GM23248 (cell line): ENCODE data around the gene UST.

Experiments
- EZH2 ChIP-seq: fragments of 200-600 bp; sonication (generic); IDR thresholded peaks from 2 replicates; pipeline ENCODE4 v1.6.1; 2018; ENCODE audit warnings: antibody characterized with exemption, mild to moderate bottlenecking; ENCODE audit not compliant: insufficient read depth, poor library complexity, severe bottlenecking
- EZH2phosphoT487 ChIP-seq: fragments of 200-600 bp; sonication (generic); IDR thresholded peaks from 2 replicates; pipeline ENCODE4 v1.6.1; 2018; ENCODE audit warnings: antibody characterized with exemption, moderate library complexity, mild to moderate bottlenecking, low read depth; ENCODE audit not compliant: insufficient read depth

GRCh38 chr6:148836751-148837150, 89.9 kb downstream of the UST start:
- TF ChIP-seq EZH2 (no peak), EZH2phosphoT487 (no peak)
